HL-60 (cell line): ENCODE results near the gene COL6A3.

Experiments
- POLR2AphosphoS5 ChIP-seq: IDR thresholded peaks from 2 replicates; pipeline ENCODE4 v1.6.1; 2012; ENCODE audit warnings: low read depth
- TF ChIP-seq, protein P1 (sequence below): IDR thresholded peaks from one replicate; pipeline ENCODE4 v1.5.1; 2011; ENCODE audit warnings: low read length, control low read depth, inconsistent platforms; ENCODE audit not compliant: insufficient read depth
- TF ChIP-seq, protein P2 (sequence below): IDR thresholded peaks from 2 replicates; pipeline ENCODE4 v1.6.1; 2012; ENCODE audit warnings: low read depth; ENCODE audit not compliant: insufficient replicate concordance

DNA sequence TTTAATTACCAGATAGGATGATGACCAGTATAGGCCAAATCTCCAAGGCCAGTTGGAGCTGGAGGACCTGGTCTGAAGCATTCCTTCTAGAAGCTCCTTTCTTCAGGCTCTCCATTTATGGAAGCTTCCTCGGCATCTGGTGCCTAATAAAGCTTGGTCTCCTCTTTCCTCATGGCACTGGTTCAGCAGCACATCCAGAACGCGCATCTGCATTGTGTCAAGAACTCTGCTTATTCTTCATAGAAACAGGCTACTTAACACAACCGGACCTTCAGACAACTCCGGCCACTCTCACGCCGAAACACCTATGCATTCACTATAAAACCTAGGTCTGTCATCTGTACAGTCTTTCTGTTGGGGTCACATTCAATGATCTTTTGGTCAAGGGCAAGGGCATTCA lies 99.8 kb downstream of the COL6A3 start:
- no peak for TF ChIP-seq POLR2AphosphoS5
- TF ChIP-seq, protein P1, sequence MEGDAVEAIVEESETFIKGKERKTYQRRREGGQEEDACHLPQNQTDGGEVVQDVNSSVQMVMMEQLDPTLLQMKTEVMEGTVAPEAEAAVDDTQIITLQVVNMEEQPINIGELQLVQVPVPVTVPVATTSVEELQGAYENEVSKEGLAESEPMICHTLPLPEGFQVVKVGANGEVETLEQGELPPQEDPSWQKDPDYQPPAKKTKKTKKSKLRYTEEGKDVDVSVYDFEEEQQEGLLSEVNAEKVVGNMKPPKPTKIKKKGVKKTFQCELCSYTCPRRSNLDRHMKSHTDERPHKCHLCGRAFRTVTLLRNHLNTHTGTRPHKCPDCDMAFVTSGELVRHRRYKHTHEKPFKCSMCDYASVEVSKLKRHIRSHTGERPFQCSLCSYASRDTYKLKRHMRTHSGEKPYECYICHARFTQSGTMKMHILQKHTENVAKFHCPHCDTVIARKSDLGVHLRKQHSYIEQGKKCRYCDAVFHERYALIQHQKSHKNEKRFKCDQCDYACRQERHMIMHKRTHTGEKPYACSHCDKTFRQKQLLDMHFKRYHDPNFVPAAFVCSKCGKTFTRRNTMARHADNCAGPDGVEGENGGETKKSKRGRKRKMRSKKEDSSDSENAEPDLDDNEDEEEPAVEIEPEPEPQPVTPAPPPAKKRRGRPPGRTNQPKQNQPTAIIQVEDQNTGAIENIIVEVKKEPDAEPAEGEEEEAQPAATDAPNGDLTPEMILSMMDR, result no peak
- TF ChIP-seq, protein P2, sequence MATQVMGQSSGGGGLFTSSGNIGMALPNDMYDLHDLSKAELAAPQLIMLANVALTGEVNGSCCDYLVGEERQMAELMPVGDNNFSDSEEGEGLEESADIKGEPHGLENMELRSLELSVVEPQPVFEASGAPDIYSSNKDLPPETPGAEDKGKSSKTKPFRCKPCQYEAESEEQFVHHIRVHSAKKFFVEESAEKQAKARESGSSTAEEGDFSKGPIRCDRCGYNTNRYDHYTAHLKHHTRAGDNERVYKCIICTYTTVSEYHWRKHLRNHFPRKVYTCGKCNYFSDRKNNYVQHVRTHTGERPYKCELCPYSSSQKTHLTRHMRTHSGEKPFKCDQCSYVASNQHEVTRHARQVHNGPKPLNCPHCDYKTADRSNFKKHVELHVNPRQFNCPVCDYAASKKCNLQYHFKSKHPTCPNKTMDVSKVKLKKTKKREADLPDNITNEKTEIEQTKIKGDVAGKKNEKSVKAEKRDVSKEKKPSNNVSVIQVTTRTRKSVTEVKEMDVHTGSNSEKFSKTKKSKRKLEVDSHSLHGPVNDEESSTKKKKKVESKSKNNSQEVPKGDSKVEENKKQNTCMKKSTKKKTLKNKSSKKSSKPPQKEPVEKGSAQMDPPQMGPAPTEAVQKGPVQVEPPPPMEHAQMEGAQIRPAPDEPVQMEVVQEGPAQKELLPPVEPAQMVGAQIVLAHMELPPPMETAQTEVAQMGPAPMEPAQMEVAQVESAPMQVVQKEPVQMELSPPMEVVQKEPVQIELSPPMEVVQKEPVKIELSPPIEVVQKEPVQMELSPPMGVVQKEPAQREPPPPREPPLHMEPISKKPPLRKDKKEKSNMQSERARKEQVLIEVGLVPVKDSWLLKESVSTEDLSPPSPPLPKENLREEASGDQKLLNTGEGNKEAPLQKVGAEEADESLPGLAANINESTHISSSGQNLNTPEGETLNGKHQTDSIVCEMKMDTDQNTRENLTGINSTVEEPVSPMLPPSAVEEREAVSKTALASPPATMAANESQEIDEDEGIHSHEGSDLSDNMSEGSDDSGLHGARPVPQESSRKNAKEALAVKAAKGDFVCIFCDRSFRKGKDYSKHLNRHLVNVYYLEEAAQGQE, result no peak
